DND-41 (cell line): ENCODE measurements around the gene CUL5.
A peak's percentile ranks its signal among the peaks of the same experiment; 100 is the strongest.

ENCODE experiments used
- ATAC-seq: fragments of 200-7000 bp; cut with Tn5 transposase; 3 replicates; pipeline ENCODE4 v1.9.1; 2021; ENCODE audit warnings: low read depth; ENCODE audit not compliant: insufficient read depth
- DNase-seq: peaks from one replicate; pipeline ENCODE4 v3.0.0-alpha.2; 2020
- H2AFZ ChIP-seq: 2 replicates; pipeline ENCODE4 v1.6.0; 2012; ENCODE audit warnings: low read depth, low read length
- H3K27ac ChIP-seq: 2 replicates; pipeline ENCODE4 v1.5.1; 2012; ENCODE audit warnings: low read length, inconsistent platforms
- H3K27me3 ChIP-seq: fragments of 200-600 bp; sonication (generic); 2 replicates; pipeline ENCODE4 v1.6.0; 2012; ENCODE audit warnings: low read length, mild to moderate bottlenecking, inconsistent platforms; ENCODE audit not compliant: insufficient read depth, poor library complexity
- H3K36me3 ChIP-seq: 2 replicates; pipeline ENCODE4 v1.5.1; 2012; ENCODE audit warnings: low read length, inconsistent platforms; ENCODE audit not compliant: insufficient read depth
- H3K4me1 ChIP-seq: 2 replicates; pipeline ENCODE4 v1.5.1; 2012; ENCODE audit warnings: mild to moderate bottlenecking, low read length; ENCODE audit not compliant: insufficient read depth
- H3K4me2 ChIP-seq: 2 replicates; pipeline ENCODE4 v1.6.0; 2012; ENCODE audit warnings: mild to moderate bottlenecking, moderate library complexity, low read length, inconsistent platforms; ENCODE audit not compliant: insufficient read depth
- H3K4me3 ChIP-seq, 2 experiments: fragments of 200-600 bp in 1 of 2; shearing (Covaris generic) in 1 of 2; 2 replicates each; pipeline ENCODE4 v1.5.1; 2012 to 2016; ENCODE audit warnings: inconsistent platforms in 2 of 2, low read length in 2 of 2, mild to moderate bottlenecking in 2 of 2, low read depth in 1 of 2, moderate library complexity in 1 of 2
- H3K79me2 ChIP-seq: 2 replicates; pipeline ENCODE4 v1.6.0; 2012; ENCODE audit warnings: low read length, inconsistent platforms; ENCODE audit not compliant: insufficient read depth
- H3K9ac ChIP-seq: 2 replicates; pipeline ENCODE4 v1.6.0; 2012; ENCODE audit warnings: low read depth, mild to moderate bottlenecking, inconsistent platforms, low read length, moderate library complexity
- H3K9me3 ChIP-seq: 2 replicates; pipeline ENCODE4 v1.5.1; 2012; ENCODE audit warnings: low read length, moderate library complexity, mild to moderate bottlenecking, inconsistent platforms; ENCODE audit not compliant: insufficient read depth, severe bottlenecking
- H4K20me1 ChIP-seq: 2 replicates; pipeline ENCODE4 v1.6.0; 2012; ENCODE audit warnings: low read length; ENCODE audit not compliant: insufficient read depth
- CTCF ChIP-seq: IDR thresholded peaks from 2 replicates; pipeline ENCODE4 v1.5.1; 2012; ENCODE audit warnings: borderline replicate concordance, low read length, moderate library complexity, mild to moderate bottlenecking; ENCODE audit not compliant: poor library complexity, severe bottlenecking; ENCODE audit errors: extremely low read depth
- EZH2 ChIP-seq: IDR thresholded peaks from 3 replicates; pipeline ENCODE4 v1.6.1; 2012; ENCODE audit warnings: borderline replicate concordance, low read depth, mild to moderate bottlenecking, moderate library complexity, low read length, inconsistent platforms; ENCODE audit not compliant: severe bottlenecking

CUL5 gene

GRCh38 chr11:108008656-108009496 lies at the start of gene CUL5:
CUL5 (plus strand) TSS chr11:108008898; CDS start chr11:108009349, 451 bp downstream.
- Histone ChIP-seq H3K9ac (peak within 1 kb of the TSS; percentile 84), H3K27ac (peak within 1 kb of the TSS; percentile 92), H3K27me3 (no peaks in the 10 kb centered on the region), H3K36me3 (peaks cover 13% of the 10 kb centered on the region; the same call in 1 of the 2 replicates), H3K4me1 (peaks cover 43% of the 10 kb centered on the region), H2AFZ (peak within 1 kb of the TSS; percentile 88), H3K4me3 (peak within 1 kb of the TSS; percentile 87 to 90), H3K9me3 (no peaks in the 10 kb centered on the region), H3K79me2 (peaks cover 51% of the 10 kb centered on the region), H4K20me1 (peaks cover 17% of the 10 kb centered on the region; the same call in 1 of the 2 replicates), H3K4me2 (peak within 1 kb of the TSS; percentile 70)
- peak; percentile 91 for ATAC-seq
- TF ChIP-seq CTCF (peak; percentile 86), EZH2 (no peak)
- peak; percentile 91 for DNase-seq

- H3K9ac ChIP-seq: no peak overlapping the region
- H3K27ac ChIP-seq: no peak overlapping the region
- H3K27me3 ChIP-seq: no peaks in the 10 kb centered on the region
Observed at GRCh38 chr11:107961480-107961879, 47.2 kb upstream of the CUL5 start.

GRCh38 chr11:107962181-107962580 lies 46.5 kb upstream of the CUL5 start:
- Histone ChIP-seq H3K27me3 (no peaks in the 10 kb centered on the region), H3K9ac (no peak overlapping the region), H3K9me3 (no peaks in the 10 kb centered on the region), H4K20me1 (no peaks in the 10 kb centered on the region), H3K4me2 (no peak overlapping the region), H3K36me3 (no peaks in the 10 kb centered on the region), H3K4me1 (no peaks in the 10 kb centered on the region), H3K27ac (no peak overlapping the region), H3K4me3 (no peak overlapping the region), H3K79me2 (no peaks in the 10 kb centered on the region), H2AFZ (no peak overlapping the region)
- ATAC-seq: no peak
- no peak for TF ChIP-seq EZH2
- no peak for DNase-seq

More at GRCh38 chr11:107961480-107961879, 47.2 kb upstream of the CUL5 start:
- TF ChIP-seq EZH2 (no peak), CTCF (no peak)
- Histone ChIP-seq H3K4me2 (no peak overlapping the region), H2AFZ (no peak overlapping the region), H3K4me3 (no peak overlapping the region), H3K79me2 (no peaks in the 10 kb centered on the region), H3K36me3 (no peaks in the 10 kb centered on the region), H3K9me3 (no peaks in the 10 kb centered on the region), H3K4me1 (no peaks in the 10 kb centered on the region), H4K20me1 (no peaks in the 10 kb centered on the region)
- ATAC-seq (no peak), DNase-seq (no peak)

GRCh38 chr11:107963091-107963490 lies 45.6 kb upstream of the CUL5 start:
- no peaks in the 10 kb centered on the region for H4K20me1 ChIP-seq
- no peak overlapping the region for H3K9ac ChIP-seq
- H3K79me2 ChIP-seq: no peaks in the 10 kb centered on the region
- H3K36me3 ChIP-seq: no peaks in the 10 kb centered on the region
- ATAC-seq: no peak
- H2AFZ ChIP-seq: no peak overlapping the region
- no peaks in the 10 kb centered on the region for H3K27me3 ChIP-seq
- no peak overlapping the region for H3K4me3 ChIP-seq
- H3K4me2 ChIP-seq: no peak overlapping the region
- no peak for DNase-seq
- TF ChIP-seq EZH2: no peak
- TF ChIP-seq CTCF: no peak
- H3K27ac ChIP-seq: no peak overlapping the region
- no peaks in the 10 kb centered on the region for H3K9me3 ChIP-seq
- no peaks in the 10 kb centered on the region for H3K4me1 ChIP-seq
